HL-60/S4 treated with phorbol 12-myristate 13-acetate at 8.2 ng/mL for 4 days and 3 days (cell line): ENCODE data around the gene POLA2.
"Not testable (repeated sequence)": the region's sequence is repeated elsewhere in the genome, so short reads cannot be mapped to it uniquely, and the experiment has no call there.

Source experiments
- in situ Hi-C: fragments of 300-500 bp; cut with MboI; formaldehyde crosslinking; loops from 2 replicates; pipeline ENCODE4 v1.15.0; 2022; ENCODE audit warnings: low sequenced_read_pairs

Gene POLA2

GRCh38 chr11:65261591-65262380 is at the start of gene POLA2:
TSS of gene POLA2 (plus strand) at chr11:65261962. CDS start at chr11:65262293, 331 bp downstream.
- in situ Hi-C loops, result no loop called here

DNA sequence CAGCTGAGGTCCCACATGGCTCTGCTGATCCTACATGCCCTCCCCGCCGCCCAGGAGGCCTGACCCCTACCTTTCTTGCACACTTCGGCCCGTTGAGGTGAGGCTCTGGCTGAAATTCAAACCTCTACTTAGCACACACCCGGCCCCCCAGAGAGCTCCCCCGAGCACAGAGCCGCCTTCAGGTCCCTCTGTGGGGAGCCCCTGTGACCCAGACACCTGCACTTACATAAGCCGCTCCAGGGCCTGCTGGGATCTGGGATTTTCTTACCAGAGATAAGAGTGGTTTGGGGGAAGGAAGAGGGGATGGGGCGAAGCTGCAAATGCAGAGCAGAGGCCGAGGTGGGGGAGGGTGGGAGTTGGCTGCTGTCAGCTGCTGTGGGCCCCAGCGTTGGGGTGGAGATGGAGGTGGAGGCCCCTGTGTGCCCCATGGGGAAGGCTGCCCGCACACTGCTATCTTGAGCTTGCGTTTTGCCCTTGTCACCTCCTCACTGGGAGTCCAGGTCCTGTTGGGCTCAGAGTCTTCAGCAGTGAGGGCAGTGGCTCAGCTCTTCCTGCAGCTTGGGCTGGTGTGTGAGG is 49.4 kb upstream of the POLA2 start:
- in situ Hi-C loops, result no loop called here

GRCh38 chr11:65213322-65214211 is 48.2 kb upstream of the POLA2 start:
- in situ Hi-C loops, result no loop called here

DNA sequence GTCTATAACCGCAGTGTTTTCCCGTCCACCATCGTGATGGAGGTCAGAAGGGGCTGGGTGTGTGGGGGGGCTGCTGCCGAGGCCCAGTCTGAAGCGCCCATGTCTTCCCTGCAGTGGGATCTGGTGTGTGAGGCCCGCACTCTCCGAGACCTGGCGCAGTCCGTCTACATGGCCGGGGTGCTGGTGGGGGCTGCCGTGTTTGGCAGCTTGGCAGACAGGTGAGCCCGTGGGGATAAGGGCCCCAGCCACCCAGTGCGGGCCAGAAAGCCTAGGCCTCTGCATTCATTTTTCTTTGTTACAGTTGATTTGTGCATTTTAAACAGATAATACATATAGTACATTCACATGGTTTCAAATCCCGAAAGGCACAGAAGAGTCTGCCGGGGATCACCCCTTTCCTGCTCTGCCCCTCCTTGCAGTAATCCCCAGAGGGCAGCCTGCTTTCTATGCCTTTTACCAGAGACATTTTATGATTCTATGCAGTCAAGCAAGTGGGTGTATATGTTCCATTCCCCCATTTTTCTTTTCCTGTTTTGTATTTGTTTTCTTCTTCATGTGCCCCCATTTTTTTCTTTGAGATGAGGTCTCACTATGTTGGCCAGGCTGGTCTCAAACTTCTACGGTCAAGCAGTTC is 47.4 kb upstream of the POLA2 start:
- in situ Hi-C loops, result no loop called here

DNA sequence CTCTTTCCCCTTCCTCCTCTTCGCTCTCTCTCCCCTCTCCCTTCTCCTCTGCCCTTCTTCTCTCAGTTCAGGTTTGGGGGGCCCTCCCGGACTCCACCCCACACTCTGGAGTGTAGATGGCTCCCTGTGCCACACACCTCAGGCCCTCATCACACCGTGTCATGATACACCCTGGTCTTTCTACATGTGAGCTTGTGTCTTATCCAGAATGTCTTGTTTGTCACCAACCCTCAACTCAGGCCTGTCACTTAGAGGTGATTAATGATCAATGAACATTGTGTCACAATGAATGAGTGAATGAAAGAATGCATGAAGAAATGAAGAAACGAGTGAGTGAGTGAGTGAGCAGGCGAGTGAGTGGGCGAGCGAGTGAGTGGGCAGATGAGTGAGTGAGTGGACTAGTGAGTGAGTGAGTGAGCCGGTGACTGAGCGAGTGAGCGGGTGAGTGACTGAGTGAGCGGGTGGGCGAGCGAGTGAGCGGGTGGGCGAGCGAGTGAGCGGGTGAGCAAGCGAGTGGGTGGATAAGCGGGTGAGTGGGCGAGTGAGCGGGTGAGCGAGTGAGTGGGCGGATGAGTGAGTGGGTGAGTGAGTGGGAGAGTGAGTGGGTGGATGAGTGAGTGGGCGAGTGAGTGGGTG is 46.2 kb upstream of the POLA2 start:
- in situ Hi-C loops, result no loop called here

DNA sequence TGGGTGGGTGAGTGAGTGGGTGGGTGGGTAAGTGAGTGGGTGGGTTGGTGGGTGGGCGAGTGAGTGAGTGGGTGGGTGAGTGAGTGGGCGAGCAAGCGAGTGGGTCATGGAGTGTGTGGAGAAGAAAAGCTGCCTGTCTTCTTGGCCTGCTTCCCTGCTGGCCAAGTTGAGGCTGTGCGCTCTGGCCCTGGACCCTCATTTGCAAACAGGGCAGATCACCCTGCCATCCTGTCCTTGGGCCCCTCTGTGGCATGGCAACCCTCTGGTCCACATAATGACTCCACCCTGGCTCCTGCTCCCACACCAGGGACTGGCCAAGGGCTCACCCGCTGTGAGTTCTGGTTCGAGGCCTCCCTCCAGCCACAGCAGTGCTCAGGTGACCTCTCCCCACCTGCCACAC is 44.9 kb upstream of the POLA2 start:
- in situ Hi-C loops, result no loop called here

GRCh38 chr11:65217441-65218423 is 44.0 kb upstream of the POLA2 start:
- in situ Hi-C loops, result no loop called here

- in situ Hi-C loops, result no loop called here
Observed at GRCh38 chr11:65218446-65218845, 43.3 kb upstream of the POLA2 start.

- in situ Hi-C loops, result no loop called here
Observed at GRCh38 chr11:65219930-65220213, 41.9 kb upstream of the POLA2 start.

- in situ Hi-C loops, result no loop called here
Observed at GRCh38 chr11:65221026-65221425, 40.7 kb upstream of the POLA2 start.

- in situ Hi-C loops, result no loop called here
Observed at GRCh38 chr11:65223011-65223410, 38.8 kb upstream of the POLA2 start.

DNA sequence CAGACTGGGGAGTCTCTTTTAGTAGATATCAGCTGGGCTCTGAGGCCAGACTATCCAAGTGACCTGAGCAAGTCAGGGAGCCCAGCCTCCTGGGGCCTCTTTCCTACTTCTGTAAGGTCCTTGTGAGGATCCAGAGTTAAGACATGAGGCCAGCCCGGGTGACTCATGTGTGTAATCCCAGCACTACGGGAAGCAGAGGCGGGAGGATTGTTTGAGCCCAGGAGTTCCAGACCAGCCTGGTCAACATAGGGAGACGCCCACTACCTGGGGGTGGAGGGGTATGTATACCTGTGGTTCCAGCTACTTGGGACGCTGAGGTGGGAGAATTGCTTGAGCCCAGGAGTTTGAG is 36.9 kb upstream of the POLA2 start:
- in situ Hi-C loops, result no loop called here

DNA sequence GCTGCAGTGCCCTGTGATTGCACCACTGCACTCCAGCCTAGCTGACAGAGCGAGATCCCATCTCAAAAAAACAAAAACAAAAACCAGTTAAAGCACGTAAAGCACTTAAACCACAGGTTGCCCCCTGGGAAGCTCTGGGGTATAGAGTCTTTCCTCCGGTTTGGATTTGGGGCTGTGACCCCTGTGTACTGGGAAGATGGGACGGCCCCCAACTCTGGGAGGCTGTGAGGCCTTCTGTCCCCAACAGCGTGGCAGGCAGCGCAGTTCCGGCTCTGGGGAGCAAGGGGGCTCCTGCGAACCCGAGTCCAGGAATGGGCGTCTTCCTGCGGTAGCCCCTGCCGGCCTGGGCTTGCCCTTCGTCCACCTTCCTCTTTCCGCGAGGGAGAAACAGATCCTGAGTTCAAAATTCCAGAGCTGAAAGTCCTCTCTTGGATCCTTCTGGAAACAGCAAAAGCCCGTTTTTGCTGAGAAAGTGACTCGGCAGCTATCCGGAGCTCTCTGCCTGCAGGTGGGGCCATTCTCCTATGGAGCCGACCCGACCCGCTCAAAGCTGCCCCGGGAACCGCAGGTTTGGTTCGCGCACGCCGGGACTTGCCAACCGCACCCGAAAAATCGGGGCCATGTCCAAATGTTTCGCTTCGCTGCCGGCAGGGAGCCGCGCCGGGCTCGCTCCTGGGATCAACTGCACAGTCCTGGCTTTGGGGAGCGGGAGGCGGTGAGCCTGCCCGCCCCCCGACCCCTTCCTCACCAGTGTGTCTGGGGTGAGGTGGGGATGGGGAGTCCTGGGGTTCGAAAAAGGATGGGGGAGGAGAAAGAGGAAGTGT is 36.3 kb upstream of the POLA2 start:
- in situ Hi-C loops, result no loop called here

DNA sequence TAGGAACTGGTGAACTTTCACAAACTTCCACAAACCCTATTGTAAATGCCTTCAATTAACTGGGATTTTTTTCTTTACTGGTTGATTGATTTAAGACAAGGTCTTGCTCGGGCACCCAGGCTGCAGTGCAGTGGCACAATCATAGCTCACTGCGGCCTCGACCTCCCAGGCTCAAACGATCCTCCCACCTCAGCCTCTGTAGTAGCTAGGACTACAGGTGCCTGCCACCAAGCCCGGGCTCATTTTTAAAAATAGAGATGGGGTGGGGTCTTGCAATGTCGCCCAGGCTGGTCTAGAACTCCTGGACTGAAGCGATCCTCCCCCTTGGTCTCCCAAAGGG is 35.7 kb upstream of the POLA2 start:
- in situ Hi-C loops, result no loop called here

- in situ Hi-C loops, result no loop called here
Observed at GRCh38 chr11:65227879-65228278, 33.9 kb upstream of the POLA2 start.

DNA sequence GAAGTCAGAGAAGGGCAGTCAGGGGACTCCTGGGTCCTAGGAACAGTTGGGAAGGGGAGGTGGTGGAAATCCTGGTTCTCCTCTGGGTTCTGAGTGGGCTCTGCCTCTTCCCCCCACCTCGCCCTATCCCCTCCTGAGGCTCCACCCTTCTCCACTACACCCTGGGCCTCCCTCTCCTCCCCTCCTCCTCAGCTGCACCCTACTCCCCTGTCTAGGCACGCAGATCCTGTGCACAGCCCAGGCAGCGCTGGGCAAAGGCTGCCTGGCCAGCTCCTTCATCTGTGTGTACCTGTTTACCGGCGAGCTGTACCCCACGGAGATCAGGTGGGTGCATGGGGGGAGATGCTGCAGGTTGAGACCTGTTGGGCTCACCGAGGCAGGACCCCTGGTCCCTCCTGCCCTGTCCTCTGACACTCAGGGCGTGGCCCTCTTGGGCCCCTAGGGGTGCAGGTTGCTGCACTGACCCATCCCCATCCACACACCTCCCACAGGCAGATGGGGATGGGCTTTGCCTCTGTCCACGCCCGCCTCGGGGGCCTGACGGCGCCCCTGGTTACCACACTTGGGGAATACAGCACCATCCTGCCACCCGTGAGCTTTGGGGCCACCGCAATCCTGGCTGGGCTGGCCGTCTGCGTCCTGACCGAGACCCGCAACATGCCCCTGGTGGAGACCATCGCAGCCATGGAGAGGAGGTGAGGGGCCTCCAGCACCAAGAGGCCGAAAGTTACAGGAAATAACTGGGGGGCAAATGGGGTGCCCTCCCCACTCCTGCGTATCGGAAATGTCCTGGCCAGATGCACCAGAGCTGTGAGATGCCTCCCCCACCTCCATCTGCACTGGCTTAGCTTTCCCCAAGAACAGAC is 25.3 kb upstream of the POLA2 start:
- in situ Hi-C loops, result no loop called here

DNA sequence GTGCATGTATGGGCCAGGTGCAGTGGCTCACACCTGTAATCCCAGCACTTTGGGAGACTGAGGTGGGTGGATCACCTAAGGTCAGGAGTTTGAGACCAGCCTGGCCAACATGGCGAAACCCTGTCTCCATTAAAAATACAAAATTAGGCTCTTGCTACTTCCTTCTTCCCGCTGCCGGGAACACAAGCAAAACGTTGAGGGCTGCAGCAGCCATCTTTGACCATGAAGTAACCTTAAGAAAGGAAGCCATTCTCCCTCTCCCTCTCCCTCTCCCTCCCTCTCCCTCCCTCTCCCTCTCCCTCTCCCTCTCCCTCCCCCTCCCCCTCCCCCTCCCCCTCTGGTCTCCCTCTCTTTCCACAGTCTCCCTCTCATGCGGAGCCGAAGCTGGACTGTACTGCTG is 23.5 kb upstream of the POLA2 start:
- in situ Hi-C loops, result not testable (repeated sequence)

DNA sequence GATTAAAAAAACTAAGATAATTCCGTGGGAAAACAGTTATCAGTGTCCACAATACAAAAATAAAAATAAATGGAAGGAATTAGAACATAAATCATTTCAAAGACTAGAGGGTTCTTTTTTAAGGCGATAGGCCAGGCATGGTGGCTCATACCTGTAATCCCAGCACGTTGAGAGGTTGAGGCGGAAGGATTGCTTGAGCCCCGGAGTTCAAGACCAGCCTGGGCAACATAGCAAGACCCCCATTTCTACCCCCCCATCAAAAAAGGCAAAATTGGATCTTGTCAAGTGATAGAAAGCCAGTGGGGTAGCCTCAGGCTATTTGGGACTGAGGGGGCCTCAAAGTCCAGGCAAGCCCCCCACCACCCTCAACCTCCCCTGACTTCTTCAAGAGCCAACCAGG is 20.6 kb upstream of the POLA2 start:
- in situ Hi-C loops, result no loop called here
